ENCODE results near the gene KCNIP2. TPM values are rescaled to one million over a fixed set of nuclear protein-coding genes. Genes with fewer than 3 reads are reported as not detected.

The KCNIP2 gene
- total RNA-seq, 1 experiment from 2014 or later: 8.5 TPM

DNA sequence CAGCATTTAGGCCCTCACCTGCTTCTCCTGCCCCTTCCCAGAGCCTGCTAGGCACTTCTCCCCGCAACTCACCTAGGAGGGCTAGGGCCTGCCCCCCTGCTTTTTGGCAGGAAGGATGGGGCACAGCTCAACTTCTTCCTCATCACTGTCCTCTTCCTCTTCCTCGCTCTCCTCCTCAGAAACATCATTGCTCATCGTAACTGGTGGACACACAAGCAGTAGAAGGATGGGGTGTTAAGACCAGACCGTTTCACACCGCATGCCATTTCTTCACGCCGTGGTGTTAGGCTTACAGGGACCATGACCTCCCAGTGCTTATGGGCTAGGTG lies 62.0 kb downstream of the KCNIP2 start:
- no TSS peak for BruUV-seq (replicated peaks)
- no peak for TF ChIP-seq CEBPB (IDR thresholded peaks at IDR 0.05; ENCODE audit: low read depth)
- TF ChIP-seq EGR1 (IDR thresholded peaks at IDR 0.05; ENCODE audit: low read depth): no peak
- no peak for TF ChIP-seq ZNF274 (IDR thresholded peaks at IDR 0.05; ENCODE audit: low read depth, low read length)
- TF ChIP-seq, protein P1, sequence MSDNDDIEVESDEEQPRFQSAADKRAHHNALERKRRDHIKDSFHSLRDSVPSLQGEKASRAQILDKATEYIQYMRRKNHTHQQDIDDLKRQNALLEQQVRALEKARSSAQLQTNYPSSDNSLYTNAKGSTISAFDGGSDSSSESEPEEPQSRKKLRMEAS (IDR thresholded peaks at IDR 0.05): no peak
- no peak for TF ChIP-seq POLR2A (IDR thresholded peaks at IDR 0.05; ENCODE audit: borderline replicate concordance, extremely low read depth, insufficient read depth, insufficient read length)
- no peak for TF ChIP-seq FOSL1 (IDR thresholded peaks at IDR 0.05; ENCODE audit: low read depth)
- TF ChIP-seq JUND (IDR thresholded peaks at IDR 0.05): no peak
- TF ChIP-seq, protein P2, sequence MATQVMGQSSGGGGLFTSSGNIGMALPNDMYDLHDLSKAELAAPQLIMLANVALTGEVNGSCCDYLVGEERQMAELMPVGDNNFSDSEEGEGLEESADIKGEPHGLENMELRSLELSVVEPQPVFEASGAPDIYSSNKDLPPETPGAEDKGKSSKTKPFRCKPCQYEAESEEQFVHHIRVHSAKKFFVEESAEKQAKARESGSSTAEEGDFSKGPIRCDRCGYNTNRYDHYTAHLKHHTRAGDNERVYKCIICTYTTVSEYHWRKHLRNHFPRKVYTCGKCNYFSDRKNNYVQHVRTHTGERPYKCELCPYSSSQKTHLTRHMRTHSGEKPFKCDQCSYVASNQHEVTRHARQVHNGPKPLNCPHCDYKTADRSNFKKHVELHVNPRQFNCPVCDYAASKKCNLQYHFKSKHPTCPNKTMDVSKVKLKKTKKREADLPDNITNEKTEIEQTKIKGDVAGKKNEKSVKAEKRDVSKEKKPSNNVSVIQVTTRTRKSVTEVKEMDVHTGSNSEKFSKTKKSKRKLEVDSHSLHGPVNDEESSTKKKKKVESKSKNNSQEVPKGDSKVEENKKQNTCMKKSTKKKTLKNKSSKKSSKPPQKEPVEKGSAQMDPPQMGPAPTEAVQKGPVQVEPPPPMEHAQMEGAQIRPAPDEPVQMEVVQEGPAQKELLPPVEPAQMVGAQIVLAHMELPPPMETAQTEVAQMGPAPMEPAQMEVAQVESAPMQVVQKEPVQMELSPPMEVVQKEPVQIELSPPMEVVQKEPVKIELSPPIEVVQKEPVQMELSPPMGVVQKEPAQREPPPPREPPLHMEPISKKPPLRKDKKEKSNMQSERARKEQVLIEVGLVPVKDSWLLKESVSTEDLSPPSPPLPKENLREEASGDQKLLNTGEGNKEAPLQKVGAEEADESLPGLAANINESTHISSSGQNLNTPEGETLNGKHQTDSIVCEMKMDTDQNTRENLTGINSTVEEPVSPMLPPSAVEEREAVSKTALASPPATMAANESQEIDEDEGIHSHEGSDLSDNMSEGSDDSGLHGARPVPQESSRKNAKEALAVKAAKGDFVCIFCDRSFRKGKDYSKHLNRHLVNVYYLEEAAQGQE (IDR thresholded peaks at IDR 0.05; ENCODE audit: low read depth): no peak
- TF ChIP-seq SP1 (IDR thresholded peaks at IDR 0.05; ENCODE audit: low read depth): no peak
- no peak for TF ChIP-seq ELF1 (IDR thresholded peaks at IDR 0.05; ENCODE audit: borderline replicate concordance, low read depth)
- Histone ChIP-seq H3K9me3 (ENCODE audit: control insufficient read depth in 1 of 2, insufficient read depth in 1 of 2, low read depth in 1 of 2, low read length in 2 of 2) (no peaks in the 10 kb centered on the region), H3K79me2 (ENCODE audit: insufficient read depth, low read length) (peaks cover 47% of the 10 kb centered on the region), H3K9me2 (ENCODE audit: insufficient read depth) (no peaks in the 10 kb centered on the region), H3K27ac (ENCODE audit: low read depth, low read length) (peak overlapping the region; percentile 66), H3K4me2 (ENCODE audit: low read length) (peak overlapping the region; percentile 94), H3K4me3 (replicated peaks in 1 of 2; ENCODE audit: low read depth in 1 of 2, low read length in 2 of 2) (peak overlapping the region; percentile 74 to 90), H4K20me1 (ENCODE audit: insufficient read depth) (peaks cover 3% of the 10 kb centered on the region; the same call in 1 of the 2 replicates), H3K36me3 (ENCODE audit: control insufficient read depth in 1 of 2, insufficient read depth in 2 of 2, low read length in 2 of 2) (peaks cover 13 to 34% of the 10 kb centered on the region in 2 experiments; a peak in 3 of 4 replicates), H3K9ac (ENCODE audit: low read length) (peak overlapping the region; percentile 91), H3K4me1 (ENCODE audit: control insufficient read depth in 1 of 2, insufficient read depth in 2 of 2, low read length in 2 of 2) (peaks cover 19 to 45% of the 10 kb centered on the region in 2 experiments), H2AFZ (ENCODE audit: low read depth, low read length, poor library complexity, severe bottlenecking) (no peak overlapping the region), H3K27me3 (ENCODE audit: insufficient read depth, low read length) (no peaks in the 10 kb centered on the region)
- DNase-seq (ENCODE audit: low read depth, low spot score): no peak
- intact Hi-C loops (cut with micrococcal nuclease): loop anchor here (1.0 to 5.0 kb wide), 7 partner anchors 36 to 620 kb away; partner anchors contain the start of genes DPCD, OGA and POLL
- POLR2A ChIA-PET: interaction anchor here (1.6 kb wide), 1 partner anchor 179 kb away, joined by 10 read pairs; no protein-coding TSS in a partner anchor
- CTCF ChIA-PET: interaction anchor here (0.5 to 5.8 kb wide), 44 partner anchors 8 to 726 kb away, joined by 3 to 220 read pairs (median 4); partner anchors contain the start of genes DPCD, FBXL15, FBXW4 and OGA
- no peak for ATAC-seq
- RAD21 ChIA-PET (ENCODE audit: low non-redundant PET in 1 of 2, low total read pairs in 2 of 2, uncharacterized antibody in 2 of 2, unreplicated experiment in 2 of 2): interaction anchor here (0.8 to 2.3 kb wide), 6 partner anchors 179 to 568 kb away, joined by 3 to 21 read pairs (median 8); no protein-coding TSS in a partner anchor

Measured in HCT116 (cell line).